ENCODE measurements around the gene TUBA1C. TPM values are rescaled to one million over a fixed set of nuclear protein-coding genes. Genes with fewer than 3 reads are reported as not detected.
A peak's percentile ranks its signal among the peaks of the same experiment; 100 is the strongest.

The TUBA1C gene
- total and polyA plus RNA-seq, 9 of the 15 experiments (the other 6 are each of a cell fraction or from before 2014, with no cell fraction given), result 755 to 3,012 (median 914) TPM

GRCh38 chr12:49288922-49289555 lies 24.2 kb downstream of the TUBA1C start:
- no peaks in the 10 kb centered on the region for H3K27me3 ChIP-seq (ENCODE audit: control insufficient read depth in 2 of 2, insufficient read depth in 2 of 2, low read length in 2 of 2)
- ATAC-seq (no peak), FAIRE-seq (peak; percentile 66), DNase-seq (ENCODE audit: extremely low read depth in 1 of 4, low spot score in 3 of 4) (no peak)
- no TSS peak for BruUV-seq (replicated peaks)
- WGBS (ENCODE audit: insufficient coverage, low coverage, missing lambda C conversion rate), result 25% methylated on average over 9 of the region's 9 CpGs
- POLR2A ChIA-PET, result interaction anchor here (1.2 to 2.5 kb wide), 6 partner anchors 14 to 53 kb away, joined by 4 to 9 read pairs (median 6); partner anchors contain the start of genes TROAP and TUBA1C
- no peaks in the 10 kb centered on the region; the same call in 2 of the 3 replicates for H3K79me2 ChIP-seq (ENCODE audit: control insufficient read depth, insufficient read depth, low read length)
- CTCF ChIA-PET (ENCODE audit: low intra/inter-chr PET ratio), result interaction anchor here (0.5 to 3.8 kb wide), 8 partner anchors 8 to 225 kb away, joined by 4 to 49 read pairs (median 9); partner anchors contain the start of gene C1QL4
- H3K4me3 ChIP-seq, result no peak overlapping the region
- no peaks in the 10 kb centered on the region for H4K20me1 ChIP-seq (replicated peaks; ENCODE audit: control insufficient read depth, insufficient read depth, low read length)
- intact Hi-C loops (cut with micrococcal nuclease) (loop anchor here (1.0 kb wide), 2 partner anchors 53 to 68 kb away; no protein-coding TSS in a partner anchor), in situ Hi-C loops (cut with MboI) (loop anchor here (5.0 kb wide), 2 partner anchors 48 to 233 kb away; partner anchors contain the start of gene C1QL4)
- H3K9me1 ChIP-seq (ENCODE audit: control insufficient read depth, insufficient read depth, low read length), result no peaks in the 10 kb centered on the region
- no peaks in the 10 kb centered on the region for H3K9me3 ChIP-seq (replicated peaks; ENCODE audit: control insufficient read depth, insufficient read depth, low read depth, low read length)
- no peaks in the 10 kb centered on the region for H3K36me3 ChIP-seq (ENCODE audit: control insufficient read depth, insufficient read depth, low read length)
- no peak overlapping the region for H3K4me2 ChIP-seq (ENCODE audit: insufficient read depth, low read length)
- H2AFZ ChIP-seq (ENCODE audit: low read depth, low read length), result peak overlapping the region; percentile 19; the same call in 1 of the 2 replicates
- no peak for TF ChIP-seq IFI16 (CRISPR knock-in tag; IDR thresholded peaks at IDR 0.05)
- TF ChIP-seq, protein P1, sequence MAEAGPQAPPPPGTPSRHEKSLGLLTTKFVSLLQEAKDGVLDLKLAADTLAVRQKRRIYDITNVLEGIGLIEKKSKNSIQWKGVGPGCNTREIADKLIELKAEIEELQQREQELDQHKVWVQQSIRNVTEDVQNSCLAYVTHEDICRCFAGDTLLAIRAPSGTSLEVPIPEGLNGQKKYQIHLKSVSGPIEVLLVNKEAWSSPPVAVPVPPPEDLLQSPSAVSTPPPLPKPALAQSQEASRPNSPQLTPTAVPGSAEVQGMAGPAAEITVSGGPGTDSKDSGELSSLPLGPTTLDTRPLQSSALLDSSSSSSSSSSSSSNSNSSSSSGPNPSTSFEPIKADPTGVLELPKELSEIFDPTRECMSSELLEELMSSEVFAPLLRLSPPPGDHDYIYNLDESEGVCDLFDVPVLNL (CRISPR knock-in tag; IDR thresholded peaks at IDR 0.05; ENCODE audit: low read depth), result no peak
- TF ChIP-seq RBM15 (IDR thresholded peaks at IDR 0.05; ENCODE audit: insufficient read depth, low read length), result no peak
- no peak for TF ChIP-seq FIP1L1 (IDR thresholded peaks at IDR 0.05; ENCODE audit: low read depth, low read length, poor library complexity, severe bottlenecking)
- TF ChIP-seq HIVEP1 (CRISPR knock-in tag; IDR thresholded peaks at IDR 0.05), result no peak
- TF ChIP-seq MCM2 (IDR thresholded peaks at IDR 0.05; ENCODE audit: low read depth), result no peak
- TF ChIP-seq, protein P2, sequence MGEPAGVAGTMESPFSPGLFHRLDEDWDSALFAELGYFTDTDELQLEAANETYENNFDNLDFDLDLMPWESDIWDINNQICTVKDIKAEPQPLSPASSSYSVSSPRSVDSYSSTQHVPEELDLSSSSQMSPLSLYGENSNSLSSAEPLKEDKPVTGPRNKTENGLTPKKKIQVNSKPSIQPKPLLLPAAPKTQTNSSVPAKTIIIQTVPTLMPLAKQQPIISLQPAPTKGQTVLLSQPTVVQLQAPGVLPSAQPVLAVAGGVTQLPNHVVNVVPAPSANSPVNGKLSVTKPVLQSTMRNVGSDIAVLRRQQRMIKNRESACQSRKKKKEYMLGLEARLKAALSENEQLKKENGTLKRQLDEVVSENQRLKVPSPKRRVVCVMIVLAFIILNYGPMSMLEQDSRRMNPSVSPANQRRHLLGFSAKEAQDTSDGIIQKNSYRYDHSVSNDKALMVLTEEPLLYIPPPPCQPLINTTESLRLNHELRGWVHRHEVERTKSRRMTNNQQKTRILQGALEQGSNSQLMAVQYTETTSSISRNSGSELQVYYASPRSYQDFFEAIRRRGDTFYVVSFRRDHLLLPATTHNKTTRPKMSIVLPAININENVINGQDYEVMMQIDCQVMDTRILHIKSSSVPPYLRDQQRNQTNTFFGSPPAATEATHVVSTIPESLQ (CRISPR knock-in tag; IDR thresholded peaks at IDR 0.05), result no peak
- no peak for TF ChIP-seq TFAM (CRISPR knock-in tag; conservative IDR thresholded peaks at IDR 0.05)
- no peak for TF ChIP-seq CBX1 (IDR thresholded peaks at IDR 0.05; ENCODE audit: low read depth)
- no peak for TF ChIP-seq HINFP (tag; conservative IDR thresholded peaks at IDR 0.05; ENCODE audit: low read depth)
- no peak for TF ChIP-seq TEAD4 (IDR thresholded peaks at IDR 0.05; ENCODE audit: low read length)
- no peak for TF ChIP-seq TEAD4 (CRISPR knock-in tag; IDR thresholded peaks at IDR 0.05; ENCODE audit: borderline replicate concordance)
- H3K27ac ChIP-seq (ENCODE audit: extremely low read depth, low read depth, low read length), result no peak overlapping the region
- no peak overlapping the region for H3K9ac ChIP-seq (ENCODE audit: insufficient read depth in 1 of 2, low read depth in 2 of 2, low read length in 2 of 2)
- peaks cover 0 to 12% of the 10 kb centered on the region in 2 experiments; a peak in 3 of 5 replicates for H3K4me1 ChIP-seq (replicated peaks in 1 of 2; ENCODE audit: control insufficient read depth in 2 of 2, insufficient read depth in 2 of 2, low read length in 2 of 2)

All from K562 (cell line).